H54 (cell line): ENCODE measurements around the gene OCRL.

Experiments used
- DNase-seq: peaks from one replicate; pipeline ENCODE4 v3.0.0; 2011; ENCODE audit warnings: low spot score, mixed read lengths; ENCODE audit not compliant: insufficient read length
- FAIRE-seq: peaks from 3 replicates; lab custom pipeline; 2011; peaks lifted over from hg19 to GRCh38; lab: Jason Lieb, UNC
- POLR2A ChIP-seq: IDR thresholded peaks from 2 replicates; pipeline ENCODE4 v1.6.1; 2011; ENCODE audit warnings: low read depth, mild to moderate bottlenecking, low read length

OCRL gene

GRCh38 chrX:129585167-129585566 is 45.1 kb downstream of the OCRL start:
- no peak for DNase-seq
- FAIRE-seq: no peak

GRCh38 chrX:129585691-129586090 is 45.6 kb downstream of the OCRL start:
- TF ChIP-seq POLR2A: no peak
- no peak for DNase-seq
- FAIRE-seq: no peak

More at GRCh38 chrX:129585167-129585566, 45.1 kb downstream of the OCRL start:
- TF ChIP-seq POLR2A: no peak

GRCh38 chrX:129586446-129586845 is 46.4 kb downstream of the OCRL start:
- DNase-seq (no peak), FAIRE-seq (no peak)
- no peak for TF ChIP-seq POLR2A

- DNase-seq: no peak
- no peak for TF ChIP-seq POLR2A
- FAIRE-seq: no peak
These were observed 50.5 kb downstream of the OCRL start for GRCh38 chrX:129590596-129590995.

- no peak for TF ChIP-seq POLR2A
- no peak for DNase-seq
- no peak for FAIRE-seq
These were observed 53.1 kb downstream of the OCRL start for GRCh38 chrX:129593137-129593536.

- FAIRE-seq (no peak), DNase-seq (no peak)
- no peak for TF ChIP-seq POLR2A
These were observed 54.7 kb downstream of the OCRL start for GRCh38 chrX:129594781-129595180.

GRCh38 chrX:129596077-129596476 is 56.0 kb downstream of the OCRL start:
- FAIRE-seq (no peak), DNase-seq (no peak)

GRCh38 chrX:129597905-129598304 is 57.8 kb downstream of the OCRL start:
- FAIRE-seq: no peak
- TF ChIP-seq POLR2A: no peak

More at GRCh38 chrX:129596077-129596476, 56.0 kb downstream of the OCRL start:
- no peak for TF ChIP-seq POLR2A

GRCh38 chrX:129599499-129599898 is 59.4 kb downstream of the OCRL start:
- no peak for DNase-seq
- no peak for FAIRE-seq
- no peak for TF ChIP-seq POLR2A

More at GRCh38 chrX:129597905-129598304, 57.8 kb downstream of the OCRL start:
- DNase-seq: no peak

- FAIRE-seq (no peak), DNase-seq (no peak)
- TF ChIP-seq POLR2A: no peak
These were observed 59.9 kb downstream of the OCRL start for GRCh38 chrX:129599996-129600395.

GRCh38 chrX:129600981-129601424 is 60.9 kb downstream of the OCRL start:
- DNase-seq (no peak), FAIRE-seq (no peak)
- TF ChIP-seq POLR2A: no peak

- no peak for FAIRE-seq
- no peak for TF ChIP-seq POLR2A
- DNase-seq: no peak
These were observed 66.9 kb downstream of the OCRL start for GRCh38 chrX:129606918-129607317.

GRCh38 chrX:129608496-129608895 is 68.4 kb downstream of the OCRL start:
- TF ChIP-seq POLR2A: no peak
- DNase-seq (no peak), FAIRE-seq (no peak)

- TF ChIP-seq POLR2A: no peak
- FAIRE-seq (no peak), DNase-seq (no peak)
These were observed 69.3 kb downstream of the OCRL start for GRCh38 chrX:129609395-129609794.

- TF ChIP-seq POLR2A: no peak
- FAIRE-seq (no peak), DNase-seq (no peak)
These were observed 72.3 kb downstream of the OCRL start for GRCh38 chrX:129612396-129612795.
